Measurements from ENCODE around the gene RIN3.

Gene RIN3

GRCh38 chr14:92563765-92564285 lies 50.2 kb downstream of the RIN3 start:
- Histone ChIP-seq H3K27ac (ENCODE audit: low read length) (peak overlapping the region; percentile 13), H3K36me3 (ENCODE audit: control insufficient read depth in 1 of 2, insufficient read depth in 2 of 2, low read length in 2 of 2) (peaks cover 14 to 30% of the 10 kb centered on the region in 2 donors), H3K4me3 (ENCODE audit: low read depth in 1 of 2, low read length in 2 of 2) (no peak overlapping the region), H3K4me1 (ENCODE audit: control insufficient read depth in 1 of 2, insufficient read depth in 2 of 2, low read length in 2 of 2) (peaks cover 0 to 5% of the 10 kb centered on the region in 2 donors), H3K27me3 (ENCODE audit: low read depth, low read length) (no peaks in the 10 kb centered on the region), H3K9me3 (ENCODE audit: control insufficient read depth in 1 of 2, low read length in 2 of 2) (peaks cover 0 to 11% of the 10 kb centered on the region in 2 donors)

- no peak overlapping the region for H3K4me3 ChIP-seq (ENCODE audit: low read depth in 1 of 2, low read length in 2 of 2)
- peaks cover 0 to 11% of the 10 kb centered on the region in 2 donors for H3K9me3 ChIP-seq (ENCODE audit: control insufficient read depth in 1 of 2, low read length in 2 of 2)
- peaks cover 0 to 5% of the 10 kb centered on the region in 2 donors for H3K4me1 ChIP-seq (ENCODE audit: control insufficient read depth in 1 of 2, insufficient read depth in 2 of 2, low read length in 2 of 2)
- no peaks in the 10 kb centered on the region for H3K27me3 ChIP-seq (ENCODE audit: low read depth, low read length)
- peak overlapping the region; percentile 61 for H3K27ac ChIP-seq (ENCODE audit: low read length)
- peaks cover 14 to 28% of the 10 kb centered on the region in 2 donors for H3K36me3 ChIP-seq (ENCODE audit: control insufficient read depth in 1 of 2, insufficient read depth in 2 of 2, low read length in 2 of 2)
These were observed 50.9 kb downstream of the RIN3 start for GRCh38 chr14:92564344-92565039.

DNA sequence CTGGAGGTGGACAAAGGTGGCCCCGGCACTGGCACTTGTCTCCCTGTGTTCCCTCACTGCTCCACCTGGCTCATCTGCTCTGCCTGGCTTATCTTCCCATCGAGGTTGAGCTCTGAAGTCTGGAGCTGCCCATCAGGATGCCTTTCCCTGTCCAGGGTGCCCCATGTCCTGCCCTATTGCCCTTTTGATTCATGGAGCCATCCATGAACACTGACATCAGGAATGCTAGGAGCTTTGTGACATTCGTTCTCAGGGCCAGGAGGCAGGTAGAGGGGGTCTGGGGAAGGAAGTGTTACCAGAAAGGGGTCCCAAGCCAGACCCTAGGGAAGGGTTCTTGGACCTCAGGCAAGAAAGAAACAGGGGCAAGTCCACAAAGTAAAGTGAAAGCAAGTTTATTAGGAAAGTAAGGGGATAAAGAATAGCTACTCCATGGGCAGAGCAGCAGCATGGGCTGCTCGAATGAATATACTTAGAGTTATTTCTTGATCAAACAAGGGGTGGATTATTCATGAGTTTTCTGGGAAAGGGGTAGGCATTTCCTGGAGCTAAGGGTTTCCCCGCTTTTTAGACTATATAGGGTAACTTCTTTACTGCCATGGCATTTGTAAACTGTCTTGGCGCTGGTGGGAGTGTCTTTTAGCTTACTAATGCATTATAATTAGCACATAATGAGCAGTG lies 51.6 kb downstream of the RIN3 start:
- Histone ChIP-seq H3K27me3 (ENCODE audit: low read depth, low read length) (no peaks in the 10 kb centered on the region), H3K36me3 (ENCODE audit: control insufficient read depth in 1 of 2, insufficient read depth in 2 of 2, low read length in 2 of 2) (peaks cover 14 to 21% of the 10 kb centered on the region in 2 donors), H3K27ac (ENCODE audit: low read length) (peak overlapping the region; percentile 61), H3K9me3 (ENCODE audit: control insufficient read depth in 1 of 2, low read length in 2 of 2) (peaks cover 0 to 11% of the 10 kb centered on the region in 2 donors), H3K4me1 (ENCODE audit: control insufficient read depth in 1 of 2, insufficient read depth in 2 of 2, low read length in 2 of 2) (peaks cover 0 to 5% of the 10 kb centered on the region in 2 donors), H3K4me3 (ENCODE audit: low read depth in 1 of 2, low read length in 2 of 2) (no peak overlapping the region)

DNA sequence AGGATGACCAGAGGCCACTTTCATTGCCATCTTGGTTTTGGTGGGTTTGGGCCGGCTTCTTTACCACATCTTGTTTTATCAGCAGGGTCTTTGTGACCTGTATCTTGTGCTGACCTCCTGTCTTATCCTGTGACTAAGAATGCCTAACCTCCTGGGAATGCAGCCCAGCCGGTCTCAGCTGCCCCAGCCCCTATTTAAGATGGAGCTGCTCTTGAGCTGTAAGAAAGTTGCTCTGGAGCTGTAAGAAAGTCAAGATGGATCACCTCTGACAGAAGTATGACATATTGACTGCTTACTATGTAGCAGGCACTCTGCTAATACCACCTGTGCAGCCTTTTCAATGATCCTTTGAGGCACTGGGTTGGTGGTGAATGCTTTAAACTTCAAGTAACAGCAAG lies 52.1 kb downstream of the RIN3 start:
- peaks cover 14 to 19% of the 10 kb centered on the region in 2 donors for H3K36me3 ChIP-seq (ENCODE audit: control insufficient read depth in 1 of 2, insufficient read depth in 2 of 2, low read length in 2 of 2)
- H3K27ac ChIP-seq (ENCODE audit: low read length): no peak overlapping the region
- H3K4me1 ChIP-seq (ENCODE audit: control insufficient read depth in 1 of 2, insufficient read depth in 2 of 2, low read length in 2 of 2): peaks cover 0 to 5% of the 10 kb centered on the region in 2 donors
- peaks cover 0 to 11% of the 10 kb centered on the region in 2 donors for H3K9me3 ChIP-seq (ENCODE audit: control insufficient read depth in 1 of 2, low read length in 2 of 2)
- no peak overlapping the region for H3K4me3 ChIP-seq (ENCODE audit: low read depth in 1 of 2, low read length in 2 of 2)
- H3K27me3 ChIP-seq (ENCODE audit: low read depth, low read length): no peaks in the 10 kb centered on the region

DNA sequence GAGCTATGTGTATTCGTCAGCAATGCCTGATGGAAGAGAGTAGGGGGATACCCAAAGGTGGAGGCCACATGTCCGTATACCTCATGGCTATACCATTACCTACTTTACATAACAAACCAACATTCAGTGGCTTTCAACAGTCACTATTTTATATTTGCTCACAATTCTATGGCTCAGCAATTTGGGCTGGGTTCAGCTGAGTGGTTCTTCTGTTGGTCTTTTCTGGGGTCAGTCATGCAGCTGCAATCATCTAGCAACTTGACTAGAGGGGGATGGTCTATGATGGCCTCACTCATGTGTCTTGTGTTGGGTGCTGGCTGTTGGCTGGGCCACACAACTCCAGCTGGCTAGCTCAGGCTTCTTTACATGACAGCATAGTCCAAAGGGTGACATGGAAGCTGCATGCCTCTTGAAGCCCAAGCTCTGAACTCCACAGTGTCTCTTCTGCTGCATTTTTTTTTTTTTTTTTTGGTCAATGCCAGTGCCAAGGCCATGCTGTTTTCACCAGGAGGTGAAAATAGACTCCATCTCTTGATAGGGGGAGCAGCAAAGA lies 53.7 kb downstream of the RIN3 start:
- Histone ChIP-seq H3K27me3 (ENCODE audit: low read depth, low read length) (no peaks in the 10 kb centered on the region), H3K27ac (ENCODE audit: low read length) (no peak overlapping the region), H3K9me3 (ENCODE audit: control insufficient read depth in 1 of 2, low read length in 2 of 2) (peaks cover 0 to 11% of the 10 kb centered on the region in 2 donors), H3K36me3 (ENCODE audit: control insufficient read depth in 1 of 2, insufficient read depth in 2 of 2, low read length in 2 of 2) (peaks cover 14 to 19% of the 10 kb centered on the region in 2 donors), H3K4me1 (ENCODE audit: control insufficient read depth in 1 of 2, insufficient read depth in 2 of 2, low read length in 2 of 2) (peaks cover 0 to 5% of the 10 kb centered on the region in 2 donors), H3K4me3 (ENCODE audit: low read depth in 1 of 2, low read length in 2 of 2) (no peak overlapping the region)

DNA sequence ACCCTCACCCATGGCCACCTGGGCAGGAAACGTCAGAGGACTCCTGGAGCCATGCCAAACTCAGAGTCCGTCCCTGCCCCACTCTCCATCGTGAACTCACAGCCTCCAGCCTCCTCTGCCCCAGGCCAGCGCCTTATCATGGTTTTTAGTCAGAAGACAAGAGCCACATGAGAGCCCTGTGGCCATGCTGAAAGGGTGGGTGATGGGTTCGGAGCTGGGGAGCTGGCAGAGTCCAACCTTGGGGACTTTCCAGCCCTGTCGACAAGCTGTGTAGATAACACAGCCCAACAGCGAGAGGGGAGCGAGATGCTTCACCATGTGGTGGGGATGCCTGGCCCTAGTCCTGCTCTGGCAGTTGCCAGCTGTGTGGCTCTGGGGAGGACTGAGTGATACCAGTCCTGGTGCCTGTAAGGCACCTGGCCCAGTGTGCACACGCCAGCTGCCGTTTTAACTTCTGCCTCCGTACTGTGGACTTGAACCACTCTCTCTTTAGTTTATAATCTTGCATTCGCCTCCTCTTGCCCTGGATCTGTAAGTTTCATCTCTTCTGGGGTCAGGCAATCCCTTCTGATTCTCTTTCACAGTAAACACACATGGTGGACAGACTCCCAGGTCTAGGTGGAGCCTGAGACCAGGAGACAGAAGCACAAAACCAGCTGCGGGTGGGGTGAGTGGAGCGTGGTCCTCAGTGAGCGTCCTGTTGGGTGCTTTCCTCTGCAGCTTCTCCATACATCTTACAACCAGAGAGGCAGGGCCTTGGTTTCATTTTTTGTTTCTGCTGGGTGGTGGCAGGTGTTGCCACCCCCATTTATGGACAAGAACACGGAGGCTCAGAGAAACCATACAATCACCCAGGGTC lies 55.3 kb downstream of the RIN3 start:
- Histone ChIP-seq H3K27ac (ENCODE audit: low read length) (no peak overlapping the region), H3K4me1 (ENCODE audit: control insufficient read depth in 1 of 2, insufficient read depth in 2 of 2, low read length in 2 of 2) (peaks cover 0 to 3% of the 10 kb centered on the region in 2 donors)

DNA sequence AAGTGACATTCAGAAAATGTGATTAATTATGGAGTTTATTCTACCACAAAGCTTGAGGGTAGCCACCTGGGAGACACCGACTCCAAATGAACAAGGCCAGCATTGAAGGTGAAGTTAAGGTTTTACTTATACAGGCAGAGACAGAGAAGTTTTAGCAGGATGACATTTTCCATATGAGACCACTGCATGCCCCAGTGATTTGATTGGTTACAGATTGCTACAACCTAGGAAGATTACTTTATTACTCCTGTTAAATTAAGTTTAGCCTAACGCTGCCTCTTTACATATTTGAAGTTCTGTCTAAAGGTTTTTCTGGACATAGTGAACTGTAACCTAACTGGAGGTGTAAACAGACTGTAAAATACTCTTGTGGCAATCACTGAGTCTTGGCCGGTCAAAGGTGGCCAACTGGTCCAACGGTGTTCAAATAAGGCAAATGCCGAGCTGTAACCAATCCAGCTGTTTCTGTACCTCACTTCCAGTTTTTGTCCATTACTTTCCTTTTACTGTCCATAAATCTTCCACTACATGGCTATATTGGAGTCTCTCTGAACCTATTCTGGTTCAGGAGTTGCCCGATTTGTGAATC lies 57.2 kb downstream of the RIN3 start:
- H3K27me3 ChIP-seq (ENCODE audit: low read depth, low read length): no peaks in the 10 kb centered on the region
- H3K36me3 ChIP-seq (ENCODE audit: control insufficient read depth in 1 of 2, insufficient read depth in 2 of 2, low read length in 2 of 2): peaks cover 14 to 19% of the 10 kb centered on the region in 2 donors
- peaks cover 0 to 11% of the 10 kb centered on the region in 2 donors for H3K9me3 ChIP-seq (ENCODE audit: control insufficient read depth in 1 of 2, low read length in 2 of 2)
- no peak overlapping the region for H3K27ac ChIP-seq (ENCODE audit: low read length)
- no peak overlapping the region for H3K4me3 ChIP-seq (ENCODE audit: low read depth in 1 of 2, low read length in 2 of 2)
- H3K4me1 ChIP-seq (ENCODE audit: control insufficient read depth in 1 of 2, insufficient read depth in 2 of 2, low read length in 2 of 2): no peaks in the 10 kb centered on the region

More for the DNA sequence above, 55.3 kb downstream of the RIN3 start:
- Histone ChIP-seq H3K36me3 (ENCODE audit: control insufficient read depth in 1 of 2, insufficient read depth in 2 of 2, low read length in 2 of 2) (peaks cover 14 to 19% of the 10 kb centered on the region in 2 donors), H3K4me3 (ENCODE audit: low read depth in 1 of 2, low read length in 2 of 2) (no peak overlapping the region), H3K27me3 (ENCODE audit: low read depth, low read length) (no peaks in the 10 kb centered on the region), H3K9me3 (ENCODE audit: control insufficient read depth in 1 of 2, low read length in 2 of 2) (peaks cover 0 to 11% of the 10 kb centered on the region in 2 donors)

- Histone ChIP-seq H3K9me3 (ENCODE audit: control insufficient read depth in 1 of 2, low read length in 2 of 2) (peaks cover 0 to 3% of the 10 kb centered on the region in 2 donors), H3K36me3 (ENCODE audit: control insufficient read depth in 1 of 2, insufficient read depth in 2 of 2, low read length in 2 of 2) (peaks cover 4 to 9% of the 10 kb centered on the region in 2 donors), H3K27me3 (ENCODE audit: low read depth, low read length) (no peaks in the 10 kb centered on the region), H3K27ac (ENCODE audit: low read length) (no peak overlapping the region), H3K4me1 (ENCODE audit: control insufficient read depth in 1 of 2, insufficient read depth in 2 of 2, low read length in 2 of 2) (no peaks in the 10 kb centered on the region), H3K4me3 (ENCODE audit: low read depth in 1 of 2, low read length in 2 of 2) (no peak overlapping the region)
These were observed 58.5 kb downstream of the RIN3 start for GRCh38 chr14:92572050-92572449.

DNA sequence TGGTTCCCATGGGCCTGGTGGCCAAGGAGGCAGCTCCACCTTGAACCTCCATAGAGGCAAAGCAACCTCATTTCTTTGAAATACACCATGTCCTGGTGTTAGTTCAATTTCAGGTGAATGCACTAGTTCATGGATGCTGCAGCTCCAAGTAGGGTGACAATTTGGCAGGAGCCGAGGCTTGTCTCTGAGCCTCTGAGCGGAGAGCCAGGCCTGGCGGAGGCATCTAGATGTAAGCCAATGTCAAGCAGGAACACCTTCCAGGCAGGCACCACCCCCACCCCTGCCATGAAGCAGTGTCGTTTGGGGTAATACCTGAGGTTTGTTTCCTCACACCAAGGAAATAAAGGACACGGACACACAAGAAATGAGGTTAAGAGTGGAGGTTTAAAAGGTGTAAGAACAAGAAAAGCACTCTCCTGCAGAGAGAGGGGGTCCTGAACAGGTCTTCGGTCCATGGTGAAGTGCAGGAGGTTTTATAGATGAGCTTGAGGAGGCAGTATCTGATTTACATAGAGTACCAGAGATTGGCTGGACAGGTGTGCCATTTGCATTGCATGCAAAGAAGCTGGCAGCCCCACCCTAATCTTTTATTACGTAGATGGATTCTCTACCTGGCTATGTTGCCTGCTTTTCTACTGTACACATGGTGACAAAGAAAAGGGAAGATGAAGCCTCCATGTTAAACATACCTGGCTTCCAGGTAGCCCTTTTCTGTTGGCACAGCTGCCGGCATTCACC lies 60.3 kb downstream of the RIN3 start:
- no peak overlapping the region for H3K27ac ChIP-seq (ENCODE audit: low read length)
- H3K9me3 ChIP-seq (ENCODE audit: control insufficient read depth in 1 of 2, low read length in 2 of 2): no peaks in the 10 kb centered on the region
- H3K4me3 ChIP-seq (ENCODE audit: low read depth in 1 of 2, low read length in 2 of 2): no peak overlapping the region
- no peaks in the 10 kb centered on the region for H3K27me3 ChIP-seq (ENCODE audit: low read depth, low read length)
- peaks cover 0 to 5% of the 10 kb centered on the region in 2 donors for H3K36me3 ChIP-seq (ENCODE audit: control insufficient read depth in 1 of 2, insufficient read depth in 2 of 2, low read length in 2 of 2)
- H3K4me1 ChIP-seq (ENCODE audit: control insufficient read depth in 1 of 2, insufficient read depth in 2 of 2, low read length in 2 of 2): no peaks in the 10 kb centered on the region

Measured in muscle layer of duodenum (tissue), 2 donors.